DMS153 treated with DMSO at 0.1 percent for 48 hours (cell line): ENCODE data around the gene MTFR1L.

Source experiments
- DNase-seq: peaks from one replicate; lab custom pipeline; 2025; ENCODE audit not compliant: unreplicated experiment; lab: John Stamatoyannopoulos, UW

Gene MTFR1L

DNA sequence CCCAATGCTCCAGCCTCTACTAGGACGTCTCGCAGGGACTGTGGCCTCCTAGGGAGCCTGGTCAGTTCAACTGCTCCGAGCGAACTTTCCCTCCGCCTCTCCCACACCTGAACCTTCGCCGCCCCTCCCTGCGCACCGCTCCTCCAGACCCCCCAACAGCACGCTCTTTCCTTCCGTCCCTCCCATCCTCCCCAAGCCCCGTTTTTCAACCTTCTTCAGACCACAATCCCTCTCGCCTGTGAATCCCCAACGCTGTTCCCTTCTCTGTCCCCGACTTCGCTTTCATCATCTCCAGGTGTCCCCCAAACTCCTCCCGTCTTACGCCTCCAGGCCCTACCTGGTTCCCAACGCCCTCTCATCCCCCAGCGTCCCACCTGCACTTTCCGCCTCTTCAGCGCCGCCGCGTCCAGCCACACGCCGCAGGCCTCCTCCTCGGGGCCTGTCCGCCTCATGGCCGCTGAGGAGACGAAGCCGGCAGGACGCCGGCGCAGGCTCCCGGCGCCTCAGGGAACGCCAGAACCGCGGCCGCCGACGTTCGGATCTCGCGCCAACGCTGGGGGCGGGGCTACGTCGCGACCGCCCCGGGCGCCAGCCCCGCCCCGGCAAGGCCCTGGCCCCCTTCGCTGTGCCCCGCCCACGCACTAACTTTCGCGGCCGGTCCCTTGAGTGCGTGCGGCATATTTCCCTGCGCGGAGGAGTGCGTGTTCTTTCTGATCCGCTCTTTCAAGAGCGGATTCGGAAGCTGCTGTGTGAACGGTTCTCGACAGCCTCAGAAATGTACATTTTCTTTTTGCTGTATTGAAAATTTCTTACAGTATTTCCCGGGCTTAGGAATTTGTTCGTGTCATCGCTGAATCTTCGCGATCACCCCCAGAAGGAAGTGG, 39.4 kb downstream of the MTFR1L start, which contains the start of gene AUNIP:
Gene AUNIP (minus strand): TSS at position 552 of the 884 bp plus-strand sequence. CDS start 100 bp downstream, at position 452.
- peak; percentile 89 for DNase-seq

DNA sequence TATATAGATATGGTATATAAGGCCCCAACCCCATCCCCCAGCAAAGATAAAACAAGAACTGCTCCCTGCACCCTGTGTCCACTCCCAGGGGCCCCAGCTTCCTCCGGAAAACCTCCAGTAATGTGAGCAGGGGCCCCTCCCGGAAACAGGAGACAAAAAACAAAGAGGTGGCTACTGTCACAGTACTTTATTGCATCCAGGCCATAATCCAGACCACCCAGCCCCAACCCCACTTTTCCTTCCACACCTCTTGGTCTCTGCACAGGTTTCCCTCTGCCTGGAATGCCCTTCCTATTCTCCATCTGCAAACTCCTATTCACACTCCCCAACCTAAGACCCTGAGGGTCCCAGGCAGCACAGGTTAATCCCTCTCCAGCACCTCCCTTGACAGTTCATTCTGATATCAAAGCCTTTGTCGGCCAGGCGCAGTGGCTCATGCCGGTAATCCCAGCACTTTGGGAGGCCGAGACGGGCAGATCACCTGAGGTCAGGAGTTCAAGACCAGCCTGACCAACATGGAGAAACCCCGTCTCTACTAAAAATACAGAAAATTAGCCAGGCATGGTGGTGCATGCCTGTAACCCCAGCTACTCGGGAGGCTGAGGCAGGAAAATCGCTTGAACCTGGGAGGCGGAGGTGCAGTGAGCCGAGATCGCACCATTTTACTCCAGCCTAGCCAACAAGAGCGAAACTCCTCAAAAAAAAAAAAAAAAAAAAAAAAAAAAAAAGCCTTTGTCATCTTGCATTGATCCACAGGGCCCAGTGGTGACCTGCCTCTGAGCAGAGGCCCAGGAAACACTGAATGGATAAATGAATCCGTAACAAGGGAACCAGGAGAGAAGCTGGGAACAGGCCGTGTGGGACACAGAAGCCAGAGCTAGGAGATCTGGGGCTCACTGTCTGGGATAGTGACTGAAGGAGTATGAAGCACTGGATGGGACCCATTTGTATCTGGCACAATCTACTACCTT, 41.8 kb downstream of the MTFR1L start:
- no peak for DNase-seq

DNA sequence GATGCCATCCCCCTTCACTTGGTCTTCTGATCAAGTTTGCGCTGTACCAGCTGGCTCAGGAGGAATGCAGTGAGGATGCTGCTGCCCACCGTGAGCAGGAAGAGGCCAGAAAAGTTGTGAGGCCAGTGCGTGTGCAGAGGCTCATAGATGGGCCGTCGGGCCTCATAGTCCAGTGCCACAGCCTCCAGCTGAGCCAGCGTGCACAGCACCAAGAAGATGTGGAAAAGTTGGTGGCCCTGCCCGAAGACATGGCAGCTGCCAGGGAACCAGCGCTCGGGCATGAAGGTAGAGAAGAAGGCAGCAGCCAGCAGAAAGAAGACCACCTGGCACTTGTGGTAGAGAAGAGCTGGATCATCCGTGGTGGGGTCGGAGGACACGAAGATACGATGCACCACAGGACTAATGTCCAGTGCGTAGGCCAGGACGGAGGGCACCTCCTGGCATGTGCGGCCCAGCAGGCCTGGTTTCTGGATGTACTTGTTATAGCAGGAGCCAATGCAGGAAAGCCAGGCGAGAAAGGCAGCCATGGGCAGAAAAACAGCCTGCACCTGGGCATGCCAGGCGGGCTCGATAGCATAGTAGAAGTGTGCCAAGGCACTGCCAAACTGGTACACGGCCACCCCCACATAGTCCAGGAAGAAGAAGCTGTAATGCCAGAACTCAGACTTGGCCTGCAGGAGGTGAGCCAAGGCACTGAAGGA, 43.2 kb downstream of the MTFR1L start:
- DNase-seq = no peak

DNA sequence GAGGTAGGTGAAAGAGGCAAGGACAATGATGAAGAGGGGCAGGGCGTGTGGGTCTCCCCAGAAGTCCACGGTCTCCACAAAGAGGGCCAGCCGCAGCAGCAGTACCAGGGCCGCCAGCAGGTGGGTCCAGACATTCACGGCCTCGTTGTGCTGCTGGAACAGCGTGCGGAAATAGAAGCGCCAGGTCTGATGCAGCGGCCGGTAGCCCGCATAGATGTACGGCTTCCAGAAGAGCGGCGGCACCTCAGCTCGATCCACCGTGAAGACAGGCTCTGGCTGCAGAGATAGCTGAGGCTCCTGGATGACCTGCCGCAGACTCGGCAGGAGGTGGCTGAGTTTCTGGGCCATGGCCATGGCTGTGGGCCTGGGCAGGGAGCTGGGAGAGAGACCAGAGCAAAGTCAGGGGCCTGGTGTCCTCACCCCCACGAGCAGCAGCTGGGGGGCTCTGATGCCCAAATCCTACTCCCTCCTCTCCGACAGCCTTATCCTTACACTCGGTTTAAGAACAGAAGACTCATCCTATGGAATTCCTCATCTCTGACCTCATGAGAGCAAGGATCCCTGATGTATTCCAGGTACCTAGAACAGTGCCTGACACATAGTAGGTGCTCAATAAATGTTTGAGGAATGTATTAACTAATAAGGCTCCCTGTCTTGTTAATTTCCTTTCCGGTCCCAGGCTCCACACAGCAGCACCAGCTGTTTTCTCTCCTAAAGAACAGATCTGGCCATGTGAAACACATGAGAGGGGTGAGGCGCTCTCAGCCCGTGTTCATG, 43.9 kb downstream of the MTFR1L start:
- DNase-seq = no peak

DNA sequence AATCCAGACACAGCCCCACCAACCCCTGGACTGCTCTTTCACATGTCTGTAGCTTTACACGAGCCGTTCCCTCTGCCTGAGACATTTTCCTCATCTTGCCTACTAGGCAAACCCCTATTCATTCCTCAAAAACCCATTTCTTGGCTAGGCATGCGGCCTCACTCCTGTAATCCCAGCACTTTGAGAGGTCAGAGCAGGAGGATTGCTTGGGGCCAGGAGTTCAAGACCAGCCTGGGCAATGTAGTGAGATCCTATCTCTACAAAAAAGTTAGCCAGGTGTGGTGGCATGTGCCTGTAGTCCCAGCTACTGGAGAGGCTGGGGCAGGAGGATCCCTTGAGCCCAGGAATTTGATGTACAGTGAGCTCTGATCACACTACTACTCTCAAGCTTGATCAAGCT, 44.7 kb downstream of the MTFR1L start:
- no peak for DNase-seq

DNA sequence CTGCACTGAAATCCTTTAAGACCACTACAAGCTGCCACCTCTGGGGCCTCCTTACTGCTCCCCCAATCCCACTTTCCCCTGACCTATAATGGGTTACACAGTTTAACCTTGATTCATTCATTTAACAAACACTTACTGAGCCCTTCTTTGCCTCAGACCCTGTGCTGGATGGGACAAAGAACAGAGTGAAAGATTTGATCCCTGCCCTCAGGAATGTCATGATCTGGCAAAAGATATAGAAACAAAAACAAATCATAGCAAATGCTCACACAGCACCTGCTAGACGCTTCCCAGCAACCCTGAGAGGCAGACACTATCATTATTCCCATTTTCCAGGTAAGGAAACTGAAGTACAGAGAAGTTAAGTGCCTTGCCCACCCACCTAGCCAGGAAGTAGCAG, 46.5 kb downstream of the MTFR1L start:
- DNase-seq = no peak

DNA sequence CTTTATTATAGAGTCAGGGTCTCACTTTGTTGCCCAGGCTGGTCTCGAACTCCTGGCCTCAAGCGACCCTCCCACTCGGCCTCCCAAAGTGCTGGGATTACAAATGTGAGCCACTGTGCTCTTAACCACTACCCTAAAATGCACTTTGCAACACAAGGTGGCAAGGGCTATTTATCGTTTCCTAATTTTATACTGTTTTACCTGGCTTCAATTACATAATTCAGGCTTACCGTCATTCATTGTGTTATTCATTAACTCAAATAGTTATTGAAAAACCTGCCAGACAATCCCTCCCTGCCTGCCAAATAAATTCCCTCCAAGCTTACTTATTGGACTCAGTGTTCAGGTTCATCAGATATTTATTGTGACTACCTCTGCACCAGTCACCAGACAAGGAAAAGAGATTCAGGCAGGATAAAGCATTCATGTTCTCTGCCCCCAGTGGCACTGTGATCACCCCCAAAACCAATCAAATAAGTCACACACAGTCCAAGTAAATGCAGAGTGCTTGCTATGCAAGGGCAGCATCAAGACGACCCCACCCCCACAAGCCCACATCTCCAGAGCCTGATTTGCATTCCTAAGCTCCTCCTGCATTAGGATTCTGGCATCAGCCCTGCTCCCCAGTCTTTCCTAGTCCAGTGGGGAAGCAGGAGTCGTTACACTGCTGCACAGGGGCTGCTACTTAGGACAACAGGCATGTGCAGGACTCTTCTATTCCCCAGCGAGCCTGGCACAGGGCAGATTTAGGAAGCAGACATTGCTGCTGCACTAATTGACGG, 47.6 kb downstream of the MTFR1L start:
- no peak for DNase-seq

DNA sequence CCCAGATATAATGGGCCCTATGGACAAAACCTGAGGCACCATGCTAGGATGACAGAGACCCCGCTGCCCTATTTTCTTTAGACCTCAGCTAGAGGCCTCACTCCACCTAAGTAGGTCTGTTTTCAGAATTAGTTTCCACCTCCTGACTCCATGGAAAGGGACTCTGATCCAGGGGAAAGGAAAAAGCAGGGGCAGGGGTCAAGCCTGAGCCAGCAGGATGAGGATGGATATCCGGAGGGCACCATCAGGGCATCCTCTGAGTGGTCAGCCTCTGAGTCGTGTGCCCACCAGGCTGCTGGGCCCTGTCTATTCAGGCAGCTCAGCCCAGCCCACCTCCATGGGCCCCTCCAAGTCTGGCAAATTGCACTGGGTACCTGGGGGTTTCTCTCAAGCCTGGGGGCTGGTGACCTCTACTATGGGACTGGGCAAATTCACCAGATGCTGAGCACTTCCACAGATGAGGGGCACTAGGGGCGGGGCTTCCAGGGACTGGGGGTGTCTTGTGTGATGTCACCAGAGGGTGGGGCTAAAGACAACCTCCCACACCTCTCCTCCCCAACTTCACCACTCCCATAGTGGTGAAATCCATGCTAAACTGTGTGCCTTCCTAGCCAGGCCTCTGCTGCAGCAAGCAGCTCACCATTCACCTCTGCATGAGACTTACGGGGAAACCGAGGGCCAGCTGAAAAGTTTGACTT, 50.3 kb downstream of the MTFR1L start:
- no peak for DNase-seq

DNA sequence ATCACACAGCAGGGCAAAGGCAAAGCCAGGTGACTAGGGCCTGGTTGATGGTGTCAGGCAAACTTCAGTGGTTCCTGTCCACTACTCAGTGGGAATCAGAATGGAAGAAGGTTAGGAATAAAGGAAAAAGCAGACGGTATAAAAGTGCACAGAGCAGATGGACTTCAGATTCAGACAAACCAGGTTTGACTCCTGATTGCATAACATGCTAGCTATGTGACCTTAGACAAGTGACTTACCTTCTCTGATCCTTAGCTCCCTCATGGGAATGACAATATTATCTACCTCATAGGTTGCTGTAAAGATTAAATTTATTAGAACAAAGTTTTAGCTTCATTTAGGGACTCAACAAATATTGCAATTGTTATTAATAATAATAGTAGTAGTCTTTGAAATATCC, 50.9 kb downstream of the MTFR1L start:
- no peak for DNase-seq

DNA sequence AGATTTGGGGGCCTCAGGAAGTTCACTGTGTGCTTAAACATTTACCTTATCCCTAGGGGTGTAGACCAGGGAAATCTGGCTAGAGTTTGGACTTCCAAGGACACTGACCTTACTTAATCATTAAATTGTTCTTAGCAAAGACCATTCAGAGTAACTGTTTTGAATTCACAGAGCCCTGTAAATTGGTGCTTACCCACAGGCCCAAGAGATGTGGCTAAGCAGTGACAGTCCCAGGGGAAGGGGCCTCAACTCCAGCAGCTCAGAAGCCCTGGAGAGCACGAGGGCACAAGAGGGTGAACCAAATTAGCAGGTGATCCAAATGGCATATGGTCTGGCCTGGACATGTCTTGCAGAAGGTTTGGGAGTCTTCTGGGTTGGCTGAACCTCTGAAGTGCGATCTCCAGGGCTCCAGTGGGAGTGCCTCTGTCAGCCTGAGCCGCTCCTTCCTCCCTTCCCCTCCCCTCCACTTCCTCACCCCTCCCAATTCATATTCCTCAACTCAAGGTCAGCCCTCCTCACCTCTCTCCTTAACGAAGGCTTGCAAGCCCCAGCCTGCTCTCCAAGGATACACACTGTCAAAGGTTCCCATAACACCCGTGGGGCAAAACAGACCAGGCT, 51.4 kb downstream of the MTFR1L start:
- no peak for DNase-seq

DNA sequence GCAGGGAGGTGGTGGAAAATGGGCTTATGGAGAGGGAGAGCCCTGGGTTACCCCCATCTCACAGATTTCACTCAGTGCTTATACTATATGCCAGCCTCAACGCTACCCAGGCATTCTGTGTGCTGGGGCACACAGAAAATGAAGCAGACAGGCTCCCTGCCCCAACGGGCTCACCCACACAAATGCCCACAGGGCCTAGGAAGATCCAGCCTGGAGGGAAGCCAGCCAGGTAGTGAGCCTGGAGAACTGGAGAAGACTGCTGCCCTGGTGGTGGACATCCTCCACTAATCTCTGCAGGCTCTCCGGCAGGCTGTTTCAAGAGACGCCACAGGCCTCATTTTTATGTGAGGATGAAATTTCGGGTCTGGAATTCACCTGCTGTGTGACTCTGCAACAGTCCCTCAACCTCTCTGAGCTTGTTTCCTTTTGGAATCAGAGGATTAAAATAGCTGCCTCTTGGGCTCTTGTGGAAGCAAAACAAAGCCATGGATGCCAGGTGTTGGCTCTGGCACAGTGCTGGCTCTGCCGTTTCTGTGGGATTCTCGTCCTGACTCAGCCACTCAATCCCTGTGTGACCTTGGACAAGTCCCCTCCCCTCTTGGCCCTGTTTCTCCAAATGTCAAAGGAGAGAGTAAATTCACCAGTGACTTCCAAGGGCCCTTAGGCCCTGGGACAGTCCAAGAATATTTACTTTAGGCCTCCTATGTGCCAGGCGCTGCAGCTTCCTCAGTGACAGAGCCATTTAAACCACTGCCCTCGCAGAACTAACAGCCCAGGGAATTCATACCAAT, 52.1 kb downstream of the MTFR1L start:
- no peak for DNase-seq

DNA sequence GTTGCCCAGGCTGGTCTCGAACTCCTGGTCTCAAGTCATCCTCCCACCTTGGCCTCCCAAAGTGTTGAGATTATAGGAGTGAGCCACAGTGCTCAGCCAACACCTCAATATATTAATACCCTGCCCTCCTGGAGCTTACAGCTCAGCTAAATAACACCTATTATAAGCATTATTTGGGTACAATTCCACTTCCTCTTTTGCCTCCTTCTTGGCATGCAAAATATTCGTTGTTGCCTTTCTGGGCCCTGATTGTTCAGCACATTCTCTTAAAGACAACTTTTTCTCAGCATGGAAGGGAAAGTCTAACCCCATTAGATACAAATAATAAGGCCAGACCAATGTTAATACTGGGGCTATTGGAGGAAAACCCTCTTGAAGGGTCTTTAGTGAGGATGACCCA, 53.0 kb downstream of the MTFR1L start:
- no peak for DNase-seq

DNA sequence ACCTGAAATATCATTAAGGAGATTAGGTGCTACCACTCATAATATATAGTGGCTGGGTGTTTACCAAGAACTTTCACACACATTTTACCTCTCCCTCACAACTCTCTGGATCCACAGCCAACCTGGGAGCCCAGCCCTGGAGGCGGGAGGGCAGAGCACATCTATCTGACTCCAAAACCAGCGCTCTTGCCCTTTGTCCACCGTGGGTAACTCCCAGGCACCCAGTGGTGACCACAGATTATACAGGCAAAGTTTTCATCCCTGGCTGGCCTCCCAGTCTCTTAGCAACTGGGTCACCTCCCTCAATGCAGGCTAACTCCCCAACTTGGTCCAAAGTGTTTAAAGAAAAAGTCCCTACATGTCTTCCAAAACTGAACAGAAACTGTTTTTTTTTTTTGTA, 53.4 kb downstream of the MTFR1L start:
- DNase-seq = no peak

DNA sequence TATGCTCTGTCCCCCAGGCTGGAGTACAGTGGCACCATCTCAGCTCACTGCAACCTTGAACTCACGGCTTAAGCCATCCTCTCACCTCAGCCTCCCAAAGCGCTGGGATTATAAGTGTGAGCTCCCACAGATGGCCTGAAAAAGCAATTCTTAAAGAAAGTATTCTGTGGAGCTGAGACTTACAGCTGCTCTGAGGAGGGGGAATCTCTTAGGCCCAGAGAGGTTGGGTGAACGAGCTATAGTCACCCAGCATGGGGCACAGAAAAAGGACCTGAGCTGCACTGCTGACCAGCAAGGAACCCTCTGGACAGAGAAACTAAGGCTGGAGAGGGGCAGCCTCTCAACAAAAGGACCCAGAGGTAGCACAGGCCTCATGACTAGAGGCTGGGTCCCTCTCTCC, 54.5 kb downstream of the MTFR1L start:
- DNase-seq = no peak

DNA sequence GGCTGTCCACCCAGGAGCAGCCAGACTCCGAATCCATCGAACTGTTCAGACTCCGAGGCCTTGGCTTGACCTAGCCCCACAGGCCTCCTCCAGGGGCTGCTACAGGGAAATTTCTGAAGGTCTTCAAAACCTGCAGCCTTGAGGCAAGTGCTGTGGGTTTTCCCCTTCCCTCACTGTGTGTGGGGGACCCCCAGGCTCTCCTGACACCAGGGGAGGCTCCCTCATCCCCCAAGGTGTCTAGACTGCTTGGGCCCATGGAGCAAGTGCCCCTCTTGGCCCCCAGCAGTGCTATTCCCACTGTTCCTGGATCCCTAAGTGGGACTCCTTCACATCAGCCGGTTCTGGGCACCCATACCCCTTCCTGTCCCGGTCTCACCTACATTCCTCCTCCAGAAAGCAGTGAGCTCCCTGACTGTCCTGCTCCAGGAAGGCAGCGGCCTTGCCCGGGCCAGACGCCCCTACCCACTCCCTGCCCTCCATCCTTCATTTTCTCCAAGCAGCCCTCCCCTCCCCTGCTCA, 54.9 kb downstream of the MTFR1L start:
- no peak for DNase-seq

DNA sequence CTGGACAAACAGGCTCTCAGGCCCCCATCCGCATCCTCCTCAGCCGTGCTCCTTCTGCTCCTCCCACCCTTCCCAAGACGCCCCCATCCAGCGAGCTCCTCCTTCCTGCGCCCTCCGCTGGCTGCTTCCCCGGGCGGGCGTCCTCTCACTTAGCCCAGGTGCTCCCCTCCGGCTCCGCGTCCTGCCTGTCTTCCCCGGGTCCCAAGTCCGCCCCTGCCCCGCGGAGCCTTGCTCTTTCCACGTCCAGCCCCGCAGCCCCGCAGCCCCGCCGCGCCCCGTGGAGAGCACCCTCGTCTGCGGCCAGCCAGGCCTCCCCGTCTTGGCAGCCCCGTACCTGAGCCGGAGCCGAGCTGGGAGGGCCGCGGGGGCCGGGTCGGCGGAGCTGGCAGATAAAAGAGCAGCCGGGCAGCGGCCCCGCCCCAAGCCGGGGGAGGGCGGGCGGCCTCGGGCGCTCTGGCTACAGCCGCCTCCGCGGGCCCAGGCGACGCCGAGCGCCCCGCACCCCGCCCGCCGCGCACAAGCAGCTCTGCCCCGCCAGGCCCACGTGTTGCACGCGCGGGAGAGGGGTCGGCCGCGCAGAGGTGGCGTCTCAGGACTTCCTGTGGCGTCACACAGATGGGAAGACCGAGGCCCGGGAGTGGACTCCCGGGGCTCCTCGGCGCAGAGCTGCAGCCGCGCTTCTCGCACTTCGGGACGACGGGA, 55.6 kb downstream of the MTFR1L start, which contains the start of gene PAQR7:
Gene PAQR7 (minus strand): TSS at position 555 of the 702 bp plus-strand sequence. CDS start 11,869 bp downstream, outside the sequence.
- peak; percentile 70 for DNase-seq
